H1 (cell line): Measurements from ENCODE around the gene ANKS1A. TPM values are rescaled to one million over a fixed set of nuclear protein-coding genes. Genes with fewer than 3 reads are reported as not detected.

Source experiments
- CTBP2 ChIP-seq: IDR thresholded peaks from 2 replicates; pipeline ENCODE4 v1.7.0; 2011; ENCODE audit warnings: borderline replicate concordance, mild to moderate bottlenecking, moderate library complexity, mixed read lengths, low read length; ENCODE audit not compliant: insufficient read depth, insufficient read length
- GABPA ChIP-seq: IDR thresholded peaks from 2 replicates; pipeline ENCODE4 v1.6.1; 2011; ENCODE audit warnings: mild to moderate bottlenecking, low read length, moderate library complexity, borderline replicate concordance; ENCODE audit not compliant: insufficient read depth
- HDAC2 ChIP-seq, 2 experiments: fragments of 300-600 bp in 1 of 2; sonication (generic) in 1 of 2; IDR thresholded peaks; 2 replicates each; pipeline ENCODE4 v1.6.1; 2011 to 2012; ENCODE audit warnings: low read depth in 2 of 2, low read length in 2 of 2, mild to moderate bottlenecking in 2 of 2, moderate library complexity in 2 of 2, borderline replicate concordance in 1 of 2, inconsistent platforms in 1 of 2
- JUND ChIP-seq: IDR thresholded peaks from 2 replicates; pipeline ENCODE4 v1.6.1; 2011; ENCODE audit warnings: mild to moderate bottlenecking, improper control_type of control experiment, low read length
- KDM1A ChIP-seq: fragments of 200-600, 300-600 bp; sonication (generic); IDR thresholded peaks from 2 replicates; pipeline ENCODE4 v1.7.1; 2016; ENCODE audit warnings: mild to moderate bottlenecking, low read length, borderline replicate concordance
- POLR2AphosphoS5 ChIP-seq: IDR thresholded peaks from 2 replicates; pipeline ENCODE4 v1.6.1; 2011; ENCODE audit warnings: low read depth, low read length
- SP2 ChIP-seq: IDR thresholded peaks from 2 replicates; pipeline ENCODE4 v1.6.1; 2012; ENCODE audit warnings: mild to moderate bottlenecking, low read length, inconsistent platforms
- TAF1 ChIP-seq: IDR thresholded peaks from 2 replicates; pipeline ENCODE4 v1.6.1; 2011; ENCODE audit warnings: mild to moderate bottlenecking, low read depth, low read length
- ZNF274 ChIP-seq: IDR thresholded peaks from 2 replicates; pipeline ENCODE4 v1.7.0; 2012; ENCODE audit warnings: low read length, borderline replicate concordance; ENCODE audit errors: extremely low read depth
- polyA plus RNA-seq, 7 experiments: library from polyadenylated mRNA; depleted of rRNA in 3 of 7; stranded (reverse) in 5 of 7; unstranded in 2 of 7; fragments of >200 nt in 5 of 7; fragments of 200-250 nt in 2 of 7; gene quantifications; 1 replicate in 5 of 7; 2 replicates in 1 of 7; 4 replicates in 1 of 7; pipeline versions ENCODE4 v1.2.1 to v1.2.3, GENCODE V29; 2011 to 2013; ENCODE audit warnings: missing spikeins in 2 of 7, mixed read lengths in 2 of 7
- total RNA-seq: library from RNA; stranded (reverse); fragmentation: NEBNext Ultra II Directional; extraction: Animal tissue kit (Norgen Biotek cat#: 25700); gene quantifications from 2 replicates; pipeline ENCODE4 v1.2.1, GENCODE V29; 2021
- TF ChIP-seq, protein P1 (sequence below): fragments of 300-600 bp; sonication (generic); IDR thresholded peaks from 2 replicates; pipeline ENCODE4 v1.7.1; 2012; ENCODE audit warnings: low read length, moderate library complexity, mild to moderate bottlenecking, inconsistent platforms; ENCODE audit not compliant: insufficient replicate concordance
- TF ChIP-seq, protein P2 (sequence below): IDR thresholded peaks from 2 replicates; pipeline ENCODE4 v1.6.1; 2012; ENCODE audit warnings: inconsistent platforms

ANKS1A gene
- total and polyA plus RNA-seq, 2 of the 8 experiments (the other 6 are each of a cell fraction or from before 2014, with no cell fraction given) = 9.8 to 30.9 TPM

DNA sequence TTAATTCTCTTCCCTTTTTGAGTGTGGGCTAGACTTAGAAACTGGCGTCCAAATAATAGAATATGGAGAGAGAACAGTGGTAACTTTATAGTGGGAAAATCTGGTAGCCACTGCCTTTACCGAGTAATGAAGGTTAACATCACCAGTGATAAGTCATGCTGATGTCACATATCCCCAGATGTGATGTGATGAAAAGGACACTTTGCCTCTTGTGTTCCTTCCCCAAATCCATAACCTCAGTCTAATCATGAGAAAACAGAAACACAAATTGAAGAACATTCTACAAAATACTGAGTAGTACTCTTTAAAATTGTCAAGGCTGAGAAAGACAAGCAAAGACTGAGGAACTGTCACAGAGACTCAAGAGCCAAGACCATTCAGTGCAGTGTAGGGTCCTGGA lies 17.8 kb downstream of the ANKS1A start (continued):
- TF ChIP-seq, protein P1, sequence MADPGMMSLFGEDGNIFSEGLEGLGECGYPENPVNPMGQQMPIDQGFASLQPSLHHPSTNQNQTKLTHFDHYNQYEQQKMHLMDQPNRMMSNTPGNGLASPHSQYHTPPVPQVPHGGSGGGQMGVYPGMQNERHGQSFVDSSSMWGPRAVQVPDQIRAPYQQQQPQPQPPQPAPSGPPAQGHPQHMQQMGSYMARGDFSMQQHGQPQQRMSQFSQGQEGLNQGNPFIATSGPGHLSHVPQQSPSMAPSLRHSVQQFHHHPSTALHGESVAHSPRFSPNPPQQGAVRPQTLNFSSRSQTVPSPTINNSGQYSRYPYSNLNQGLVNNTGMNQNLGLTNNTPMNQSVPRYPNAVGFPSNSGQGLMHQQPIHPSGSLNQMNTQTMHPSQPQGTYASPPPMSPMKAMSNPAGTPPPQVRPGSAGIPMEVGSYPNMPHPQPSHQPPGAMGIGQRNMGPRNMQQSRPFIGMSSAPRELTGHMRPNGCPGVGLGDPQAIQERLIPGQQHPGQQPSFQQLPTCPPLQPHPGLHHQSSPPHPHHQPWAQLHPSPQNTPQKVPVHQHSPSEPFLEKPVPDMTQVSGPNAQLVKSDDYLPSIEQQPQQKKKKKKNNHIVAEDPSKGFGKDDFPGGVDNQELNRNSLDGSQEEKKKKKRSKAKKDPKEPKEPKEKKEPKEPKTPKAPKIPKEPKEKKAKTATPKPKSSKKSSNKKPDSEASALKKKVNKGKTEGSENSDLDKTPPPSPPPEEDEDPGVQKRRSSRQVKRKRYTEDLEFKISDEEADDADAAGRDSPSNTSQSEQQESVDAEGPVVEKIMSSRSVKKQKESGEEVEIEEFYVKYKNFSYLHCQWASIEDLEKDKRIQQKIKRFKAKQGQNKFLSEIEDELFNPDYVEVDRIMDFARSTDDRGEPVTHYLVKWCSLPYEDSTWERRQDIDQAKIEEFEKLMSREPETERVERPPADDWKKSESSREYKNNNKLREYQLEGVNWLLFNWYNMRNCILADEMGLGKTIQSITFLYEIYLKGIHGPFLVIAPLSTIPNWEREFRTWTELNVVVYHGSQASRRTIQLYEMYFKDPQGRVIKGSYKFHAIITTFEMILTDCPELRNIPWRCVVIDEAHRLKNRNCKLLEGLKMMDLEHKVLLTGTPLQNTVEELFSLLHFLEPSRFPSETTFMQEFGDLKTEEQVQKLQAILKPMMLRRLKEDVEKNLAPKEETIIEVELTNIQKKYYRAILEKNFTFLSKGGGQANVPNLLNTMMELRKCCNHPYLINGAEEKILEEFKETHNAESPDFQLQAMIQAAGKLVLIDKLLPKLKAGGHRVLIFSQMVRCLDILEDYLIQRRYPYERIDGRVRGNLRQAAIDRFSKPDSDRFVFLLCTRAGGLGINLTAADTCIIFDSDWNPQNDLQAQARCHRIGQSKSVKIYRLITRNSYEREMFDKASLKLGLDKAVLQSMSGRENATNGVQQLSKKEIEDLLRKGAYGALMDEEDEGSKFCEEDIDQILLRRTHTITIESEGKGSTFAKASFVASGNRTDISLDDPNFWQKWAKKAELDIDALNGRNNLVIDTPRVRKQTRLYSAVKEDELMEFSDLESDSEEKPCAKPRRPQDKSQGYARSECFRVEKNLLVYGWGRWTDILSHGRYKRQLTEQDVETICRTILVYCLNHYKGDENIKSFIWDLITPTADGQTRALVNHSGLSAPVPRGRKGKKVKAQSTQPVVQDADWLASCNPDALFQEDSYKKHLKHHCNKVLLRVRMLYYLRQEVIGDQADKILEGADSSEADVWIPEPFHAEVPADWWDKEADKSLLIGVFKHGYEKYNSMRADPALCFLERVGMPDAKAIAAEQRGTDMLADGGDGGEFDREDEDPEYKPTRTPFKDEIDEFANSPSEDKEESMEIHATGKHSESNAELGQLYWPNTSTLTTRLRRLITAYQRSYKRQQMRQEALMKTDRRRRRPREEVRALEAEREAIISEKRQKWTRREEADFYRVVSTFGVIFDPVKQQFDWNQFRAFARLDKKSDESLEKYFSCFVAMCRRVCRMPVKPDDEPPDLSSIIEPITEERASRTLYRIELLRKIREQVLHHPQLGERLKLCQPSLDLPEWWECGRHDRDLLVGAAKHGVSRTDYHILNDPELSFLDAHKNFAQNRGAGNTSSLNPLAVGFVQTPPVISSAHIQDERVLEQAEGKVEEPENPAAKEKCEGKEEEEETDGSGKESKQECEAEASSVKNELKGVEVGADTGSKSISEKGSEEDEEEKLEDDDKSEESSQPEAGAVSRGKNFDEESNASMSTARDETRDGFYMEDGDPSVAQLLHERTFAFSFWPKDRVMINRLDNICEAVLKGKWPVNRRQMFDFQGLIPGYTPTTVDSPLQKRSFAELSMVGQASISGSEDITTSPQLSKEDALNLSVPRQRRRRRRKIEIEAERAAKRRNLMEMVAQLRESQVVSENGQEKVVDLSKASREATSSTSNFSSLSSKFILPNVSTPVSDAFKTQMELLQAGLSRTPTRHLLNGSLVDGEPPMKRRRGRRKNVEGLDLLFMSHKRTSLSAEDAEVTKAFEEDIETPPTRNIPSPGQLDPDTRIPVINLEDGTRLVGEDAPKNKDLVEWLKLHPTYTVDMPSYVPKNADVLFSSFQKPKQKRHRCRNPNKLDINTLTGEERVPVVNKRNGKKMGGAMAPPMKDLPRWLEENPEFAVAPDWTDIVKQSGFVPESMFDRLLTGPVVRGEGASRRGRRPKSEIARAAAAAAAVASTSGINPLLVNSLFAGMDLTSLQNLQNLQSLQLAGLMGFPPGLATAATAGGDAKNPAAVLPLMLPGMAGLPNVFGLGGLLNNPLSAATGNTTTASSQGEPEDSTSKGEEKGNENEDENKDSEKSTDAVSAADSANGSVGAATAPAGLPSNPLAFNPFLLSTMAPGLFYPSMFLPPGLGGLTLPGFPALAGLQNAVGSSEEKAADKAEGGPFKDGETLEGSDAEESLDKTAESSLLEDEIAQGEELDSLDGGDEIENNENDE = no peak
- TF ChIP-seq TAF1 (no peak), POLR2AphosphoS5 (no peak), ZNF274 (no peak), KDM1A (no peak), HDAC2 (IDR thresholded peaks at IDR 0.05; ENCODE audit: borderline replicate concordance in 1 of 2, low read depth in 2 of 2, low read length in 2 of 2) (no peak), JUND (no peak), CTBP2 (no peak), GABPA (no peak), SP2 (no peak)
- TF ChIP-seq, protein P2, sequence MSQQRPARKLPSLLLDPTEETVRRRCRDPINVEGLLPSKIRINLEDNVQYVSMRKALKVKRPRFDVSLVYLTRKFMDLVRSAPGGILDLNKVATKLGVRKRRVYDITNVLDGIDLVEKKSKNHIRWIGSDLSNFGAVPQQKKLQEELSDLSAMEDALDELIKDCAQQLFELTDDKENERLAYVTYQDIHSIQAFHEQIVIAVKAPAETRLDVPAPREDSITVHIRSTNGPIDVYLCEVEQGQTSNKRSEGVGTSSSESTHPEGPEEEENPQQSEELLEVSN = no peak
